GM12872 (cell line): Measurements from ENCODE around the gene RHOBTB3.

Source experiments
- CTCF ChIP-seq: IDR thresholded peaks from 3 replicates; pipeline ENCODE4 v1.5.1; 2011; ENCODE audit warnings: low read depth, mild to moderate bottlenecking, low read length, moderate library complexity; ENCODE audit not compliant: insufficient read depth

RHOBTB3 gene

GRCh38 chr5:95806687-95807086 lies 75.6 kb downstream of the RHOBTB3 start:
- no peak for TF ChIP-seq CTCF

GRCh38 chr5:95808013-95808685 lies 77.0 kb downstream of the RHOBTB3 start:
- no peak for TF ChIP-seq CTCF

GRCh38 chr5:95808686-95809413 lies 77.7 kb downstream of the RHOBTB3 start:
- TF ChIP-seq CTCF, result no peak

GRCh38 chr5:95809414-95809960 lies 78.4 kb downstream of the RHOBTB3 start:
- TF ChIP-seq CTCF, result no peak

GRCh38 chr5:95810305-95811125 lies 79.4 kb downstream of the RHOBTB3 start:
- TF ChIP-seq CTCF, result no peak

GRCh38 chr5:95812074-95812471 lies 80.9 kb downstream of the RHOBTB3 start:
- TF ChIP-seq CTCF, result no peak
